CD8-positive, alpha-beta memory T cell (primary cell): ENCODE results near the gene ANKRD52. TPM values are rescaled to one million over a fixed set of nuclear protein-coding genes. Genes with fewer than 3 reads are reported as not detected.

Experiments used
- CTCF ChIA-PET: fragments of 350-600 bp; sonication (Branson Sonifier 250); formaldehyde crosslinking; loops from one replicate; lab custom pipeline; 2021; ENCODE audit warnings: antibody characterized with exemption; lab: Charles Lee
- POLR2A ChIA-PET: fragments of 350-600 bp; sonication (Branson Sonifier 250); formaldehyde crosslinking; loops from one replicate; lab custom pipeline; 2021; ENCODE audit warnings: antibody characterized with exemption; lab: Charles Lee
- DNase-seq, 5 donors: peaks; one replicate each; pipeline versions ENCODE4 v3.0.0 to v3.0.0-alpha.2; 2020 to 2022; ENCODE audit warnings: mixed read lengths in 1 of 5
- H3K27ac ChIP-seq: one replicate; pipeline ENCODE4 v1.7.0; 2013; ENCODE audit warnings: low read depth, mild to moderate bottlenecking, low read length, moderate library complexity
- H3K27me3 ChIP-seq: 2 replicates; pipeline ENCODE4 v1.7.0; 2013; ENCODE audit warnings: low read length, mild to moderate bottlenecking; ENCODE audit not compliant: insufficient read depth, poor library complexity, severe bottlenecking
- H3K36me3 ChIP-seq: 2 replicates; pipeline ENCODE4 v1.7.0; 2013; ENCODE audit warnings: mild to moderate bottlenecking, low read length, moderate library complexity; ENCODE audit not compliant: insufficient read depth
- H3K4me1 ChIP-seq: 2 replicates; pipeline ENCODE4 v1.7.0; 2013; ENCODE audit warnings: mild to moderate bottlenecking, low read length, moderate library complexity; ENCODE audit not compliant: insufficient read depth
- H3K4me3 ChIP-seq: 2 replicates; pipeline ENCODE4 v1.7.0; 2013; ENCODE audit warnings: mild to moderate bottlenecking, low read length
- H3K9me3 ChIP-seq: 2 replicates; pipeline ENCODE4 v1.7.0; 2013; ENCODE audit warnings: mild to moderate bottlenecking, low read length
- H3K27ac Mint-ChIP-seq, 8 donors: one replicate each; pipeline ENCODE4 v1.8.0; 2020 to 2021; ENCODE audit warnings: mixed read lengths in 8 of 8, mild to moderate bottlenecking in 6 of 8, inconsistent platforms in 3 of 8, moderate library complexity in 3 of 8
- H3K27me3 Mint-ChIP-seq, 2 donors: one replicate each; pipeline ENCODE4 v1.8.0; 2020 to 2021; ENCODE audit warnings: mixed read lengths in 2 of 2, mild to moderate bottlenecking in 1 of 2, moderate library complexity in 1 of 2
- H3K36me3 Mint-ChIP-seq, 3 donors: one replicate each; pipeline ENCODE4 v1.8.0; 2020 to 2021; ENCODE audit warnings: mixed read lengths in 3 of 3, inconsistent platforms in 1 of 3, mild to moderate bottlenecking in 1 of 3
- H3K4me1 Mint-ChIP-seq, 3 donors: one replicate each; pipeline ENCODE4 v1.8.0; 2020 to 2021; ENCODE audit warnings: mixed read lengths in 3 of 3, inconsistent platforms in 1 of 3, mild to moderate bottlenecking in 1 of 3
- H3K4me3 Mint-ChIP-seq, 7 donors: one replicate each; pipeline ENCODE4 v1.8.0; 2020 to 2021; ENCODE audit warnings: mixed read lengths in 7 of 7, mild to moderate bottlenecking in 6 of 7, moderate library complexity in 4 of 7, inconsistent platforms in 2 of 7
- H3K9me3 Mint-ChIP-seq, 5 donors: one replicate each; pipeline ENCODE4 v1.8.0; 2020 to 2022; ENCODE audit warnings: mixed read lengths in 5 of 5, mild to moderate bottlenecking in 3 of 5, moderate library complexity in 2 of 5, inconsistent platforms in 1 of 5
- polyA plus RNA-seq: library from polyadenylated mRNA; unstranded; fragments of 300-500 nt; fragmentation: Illumina TruSeq; gene quantifications from one replicate; pipeline ENCODE4 v1.2.3, GENCODE V29; 2021
- total RNA-seq, 2 experiments: library from RNA; stranded (reverse); gene quantifications; one replicate each; pipeline ENCODE4 v1.2.3, GENCODE V29; 2021

Gene ANKRD52
- total and polyA plus RNA-seq, 3 experiments from 2014 or later: 16.1 to 69.9 (median 67.0) TPM

- Mint-ChIP-seq H3K4me1 (no peaks in the 10 kb centered on the region), H3K27ac (peak overlapping the region in 4 of 8 donors; percentile 5 to 82 (median 29)), H3K36me3 (peaks cover 11 to 80% (median 12%) of the 10 kb centered on the region in 3 donors), H3K27me3 (no peaks in the 10 kb centered on the region), H3K9me3 (no peaks in the 10 kb centered on the region), H3K4me3 (no peak overlapping the region)
- Histone ChIP-seq H3K9me3 (no peaks in the 10 kb centered on the region), H3K4me3 (no peak overlapping the region), H3K27ac (no peak overlapping the region), H3K27me3 (no peaks in the 10 kb centered on the region), H3K36me3 (peaks cover 67% of the 10 kb centered on the region), H3K4me1 (no peaks in the 10 kb centered on the region)
- ChIA-PET CTCF (interaction anchor here (0.5 to 4.3 kb wide), 3 partner anchors 9 to 21 kb away, joined by 3 to 19 read pairs (median 3); partner anchors contain the start of gene ANKRD52), POLR2A (no interaction called here)
- no peak for DNase-seq
Measured at GRCh38 chr12:56248711-56249110, 9.5 kb downstream of the ANKRD52 start.

- POLR2A ChIA-PET: no interaction called here
Measured at GRCh38 chr12:56247923-56248322, 10.3 kb downstream of the ANKRD52 start.

GRCh38 chr12:56244494-56244893, 13.7 kb downstream of the ANKRD52 start:
- H3K27ac Mint-ChIP-seq: peak overlapping the region in 1 of 8 donors; percentile 72
- ChIA-PET CTCF (interaction anchor here (4.3 kb wide), 1 partner anchor 13 kb away, joined by 19 read pairs; the partner anchor contains the start of gene ANKRD52), POLR2A (no interaction called here)
- Histone ChIP-seq H3K4me3 (no peak overlapping the region), H3K27me3 (no peaks in the 10 kb centered on the region), H3K4me1 (no peaks in the 10 kb centered on the region), H3K27ac (no peak overlapping the region), H3K9me3 (no peaks in the 10 kb centered on the region), H3K36me3 (peaks cover 61% of the 10 kb centered on the region)
- no peak for DNase-seq
- no peak overlapping the region for H3K4me3 Mint-ChIP-seq
- H3K4me1 Mint-ChIP-seq: no peaks in the 10 kb centered on the region
- peaks cover 4 to 89% (median 10%) of the 10 kb centered on the region in 3 donors for H3K36me3 Mint-ChIP-seq
- no peaks in the 10 kb centered on the region for H3K9me3 Mint-ChIP-seq
- H3K27me3 Mint-ChIP-seq: no peaks in the 10 kb centered on the region

More at GRCh38 chr12:56247923-56248322, 10.3 kb downstream of the ANKRD52 start:
- DNase-seq: no peak
- H3K4me3 Mint-ChIP-seq: no peak overlapping the region
- CTCF ChIA-PET: interaction anchor here (1.2 to 4.3 kb wide), 3 partner anchors 10 to 22 kb away, joined by 3 to 19 read pairs (median 3); partner anchors contain the start of genes ANKRD52 and COQ10A
- no peaks in the 10 kb centered on the region for H3K9me3 Mint-ChIP-seq
- H3K36me3 ChIP-seq: peaks cover 65% of the 10 kb centered on the region
- H3K36me3 Mint-ChIP-seq: peaks cover 11 to 79% (median 12%) of the 10 kb centered on the region in 3 donors
- H3K4me1 Mint-ChIP-seq: no peaks in the 10 kb centered on the region
- no peak overlapping the region for H3K27ac Mint-ChIP-seq
- no peaks in the 10 kb centered on the region for H3K4me1 ChIP-seq
- no peaks in the 10 kb centered on the region for H3K27me3 ChIP-seq
- H3K27me3 Mint-ChIP-seq: no peaks in the 10 kb centered on the region
- H3K27ac ChIP-seq: no peak overlapping the region
- no peaks in the 10 kb centered on the region for H3K9me3 ChIP-seq
- H3K4me3 ChIP-seq: no peak overlapping the region

GRCh38 chr12:56243731-56244181, 14.4 kb downstream of the ANKRD52 start:
- H3K27ac ChIP-seq: no peak overlapping the region
- H3K27ac Mint-ChIP-seq: no peak overlapping the region
- no peaks in the 10 kb centered on the region for H3K4me1 Mint-ChIP-seq
- no peaks in the 10 kb centered on the region for H3K27me3 Mint-ChIP-seq
- no peaks in the 10 kb centered on the region for H3K9me3 ChIP-seq
- H3K27me3 ChIP-seq: no peaks in the 10 kb centered on the region
- POLR2A ChIA-PET: interaction anchor here (0.6 kb wide), 1 partner anchor 67 kb away, joined by 3 read pairs; no protein-coding TSS in a partner anchor
- no peak for DNase-seq
- CTCF ChIA-PET: no interaction called here
- no peak overlapping the region for H3K4me3 Mint-ChIP-seq
- H3K36me3 ChIP-seq: peaks cover 56% of the 10 kb centered on the region
- H3K4me3 ChIP-seq: no peak overlapping the region
- H3K9me3 Mint-ChIP-seq: no peaks in the 10 kb centered on the region
- peaks cover 0 to 86% (median 6%) of the 10 kb centered on the region in 3 donors for H3K36me3 Mint-ChIP-seq
- H3K4me1 ChIP-seq: no peaks in the 10 kb centered on the region

- Mint-ChIP-seq H3K36me3 (peaks cover 0 to 82% (median 6%) of the 10 kb centered on the region in 3 donors), H3K27ac (no peak overlapping the region), H3K4me1 (no peaks in the 10 kb centered on the region), H3K9me3 (no peaks in the 10 kb centered on the region), H3K4me3 (no peak overlapping the region), H3K27me3 (no peaks in the 10 kb centered on the region)
- Histone ChIP-seq H3K4me1 (no peaks in the 10 kb centered on the region), H3K27me3 (no peaks in the 10 kb centered on the region), H3K4me3 (no peak overlapping the region), H3K9me3 (no peaks in the 10 kb centered on the region), H3K27ac (no peak overlapping the region), H3K36me3 (peaks cover 48% of the 10 kb centered on the region)
- ChIA-PET POLR2A (no interaction called here), CTCF (no interaction called here)
- no peak for DNase-seq
Measured at GRCh38 chr12:56242986-56243385, 15.2 kb downstream of the ANKRD52 start.

- Mint-ChIP-seq H3K36me3 (peaks cover 0 to 75% (median 6%) of the 10 kb centered on the region in 3 donors), H3K27me3 (no peaks in the 10 kb centered on the region), H3K4me3 (no peak overlapping the region), H3K9me3 (no peaks in the 10 kb centered on the region), H3K4me1 (no peaks in the 10 kb centered on the region), H3K27ac (peak overlapping the region in 4 of 8 donors; percentile 14 to 89 (median 30))
- H3K4me1 ChIP-seq: no peaks in the 10 kb centered on the region
- POLR2A ChIA-PET: no interaction called here
- no peak overlapping the region for H3K4me3 ChIP-seq
- H3K36me3 ChIP-seq: peaks cover 40% of the 10 kb centered on the region
- no peak for DNase-seq
- H3K27me3 ChIP-seq: no peaks in the 10 kb centered on the region
- H3K9me3 ChIP-seq: no peaks in the 10 kb centered on the region
- no peak overlapping the region for H3K27ac ChIP-seq
- CTCF ChIA-PET: no interaction called here
Measured at GRCh38 chr12:56241424-56242303, 16.5 kb downstream of the ANKRD52 start.

- POLR2A ChIA-PET: no interaction called here
- Mint-ChIP-seq H3K27me3 (no peaks in the 10 kb centered on the region), H3K9me3 (no peaks in the 10 kb centered on the region), H3K4me1 (no peaks in the 10 kb centered on the region), H3K36me3 (peaks cover 0 to 43% (median 1%) of the 10 kb centered on the region in 3 donors), H3K27ac (peak overlapping the region in 1 of 8 donors; percentile 58), H3K4me3 (no peak overlapping the region)
- H3K36me3 ChIP-seq: peaks cover 10% of the 10 kb centered on the region
- DNase-seq: no peak
- H3K27ac ChIP-seq: no peak overlapping the region
- CTCF ChIA-PET: interaction anchor here (1.3 kb wide), 1 partner anchor 15 kb away, joined by 3 read pairs; no protein-coding TSS in a partner anchor
- H3K9me3 ChIP-seq: no peaks in the 10 kb centered on the region
- no peaks in the 10 kb centered on the region for H3K4me1 ChIP-seq
- H3K27me3 ChIP-seq: no peaks in the 10 kb centered on the region
- H3K4me3 ChIP-seq: no peak overlapping the region
Measured at GRCh38 chr12:56237552-56237951, 20.6 kb downstream of the ANKRD52 start.

GRCh38 chr12:56236985-56237384, 21.2 kb downstream of the ANKRD52 start:
- Histone ChIP-seq H3K9me3 (no peaks in the 10 kb centered on the region), H3K4me1 (no peaks in the 10 kb centered on the region), H3K27me3 (no peaks in the 10 kb centered on the region), H3K4me3 (no peak overlapping the region), H3K27ac (no peak overlapping the region), H3K36me3 (peaks cover 7% of the 10 kb centered on the region)
- H3K27ac Mint-ChIP-seq: peak overlapping the region in 1 of 8 donors; percentile 54
- POLR2A ChIA-PET: interaction anchor here (0.6 kb wide), 1 partner anchor 182 kb away, joined by 6 read pairs; no protein-coding TSS in a partner anchor
- CTCF ChIA-PET: interaction anchor here (1.0 to 1.3 kb wide), 2 partner anchors 15 to 22 kb away, joined by 3 to 4 read pairs; partner anchors contain the start of gene ANKRD52
- H3K4me3 Mint-ChIP-seq: no peak overlapping the region
- H3K27me3 Mint-ChIP-seq: no peaks in the 10 kb centered on the region
- peaks cover 0 to 38% (median 1%) of the 10 kb centered on the region in 3 donors for H3K36me3 Mint-ChIP-seq
- DNase-seq: no peak
- H3K4me1 Mint-ChIP-seq: no peaks in the 10 kb centered on the region
- no peaks in the 10 kb centered on the region for H3K9me3 Mint-ChIP-seq
